Measurements from ENCODE around the gene SEZ6.

SEZ6 gene

DNA sequence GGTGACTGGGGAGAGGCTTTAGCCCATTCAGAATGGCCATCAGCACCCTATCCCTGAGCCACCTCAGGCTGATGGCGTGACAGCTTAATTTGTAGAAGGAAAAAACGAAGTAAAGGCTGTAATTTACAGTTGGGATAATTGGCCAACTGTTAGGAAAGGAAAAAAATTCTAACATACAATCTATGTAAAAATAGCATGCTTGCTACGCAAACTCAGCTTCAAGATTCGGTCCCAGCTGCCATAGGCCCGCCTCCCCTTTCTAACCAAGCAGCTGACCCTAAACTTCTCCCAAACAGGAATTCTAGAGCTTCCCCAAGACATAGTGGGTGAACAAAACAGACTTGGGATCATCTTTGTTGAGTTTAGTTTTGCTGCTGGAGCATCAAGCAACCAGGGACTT lies 4.9 kb downstream of the SEZ6 start:
- no peak for DNase-seq

DNA sequence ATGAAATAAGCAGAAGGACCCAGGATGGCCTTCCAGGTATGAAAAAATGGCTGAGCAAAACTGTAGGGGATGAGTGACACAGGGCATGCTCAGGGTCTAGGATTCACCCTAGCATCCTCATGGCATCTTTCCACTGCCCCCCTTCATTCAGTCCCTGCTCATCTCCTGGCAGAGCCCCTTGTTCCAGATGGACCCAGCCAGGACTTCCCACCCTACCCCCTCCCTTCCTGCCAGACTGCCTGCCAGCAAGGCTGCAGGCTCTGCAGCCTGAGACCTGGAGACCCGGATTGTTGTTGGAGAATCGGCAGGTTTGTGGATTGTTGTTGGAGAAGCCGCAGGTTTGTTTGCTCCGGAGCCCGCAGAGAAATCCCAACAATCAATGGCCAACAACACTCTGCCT lies 6.6 kb downstream of the SEZ6 start:
- no peak for DNase-seq

DNA sequence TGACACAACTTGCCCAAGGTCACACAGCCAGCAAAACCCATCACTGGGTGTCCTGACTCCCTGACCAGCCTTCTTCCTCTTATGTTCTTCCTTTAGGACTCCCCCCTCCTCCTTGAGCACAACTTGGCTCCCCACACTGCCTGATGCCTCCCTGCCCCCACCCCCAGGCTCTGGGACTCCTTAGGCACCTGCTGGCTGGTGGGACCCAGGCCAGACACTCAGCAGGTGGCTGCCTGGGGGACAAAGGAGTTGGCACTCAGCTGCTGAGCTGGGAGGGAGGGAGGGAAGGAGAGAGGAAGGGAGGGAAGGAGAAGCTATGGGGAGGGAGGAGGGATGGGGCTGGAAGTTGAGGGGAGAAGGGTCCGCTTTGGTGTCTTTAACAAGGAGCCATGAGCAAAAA lies 8.0 kb downstream of the SEZ6 start:
- DNase-seq: peak; percentile 88

DNA sequence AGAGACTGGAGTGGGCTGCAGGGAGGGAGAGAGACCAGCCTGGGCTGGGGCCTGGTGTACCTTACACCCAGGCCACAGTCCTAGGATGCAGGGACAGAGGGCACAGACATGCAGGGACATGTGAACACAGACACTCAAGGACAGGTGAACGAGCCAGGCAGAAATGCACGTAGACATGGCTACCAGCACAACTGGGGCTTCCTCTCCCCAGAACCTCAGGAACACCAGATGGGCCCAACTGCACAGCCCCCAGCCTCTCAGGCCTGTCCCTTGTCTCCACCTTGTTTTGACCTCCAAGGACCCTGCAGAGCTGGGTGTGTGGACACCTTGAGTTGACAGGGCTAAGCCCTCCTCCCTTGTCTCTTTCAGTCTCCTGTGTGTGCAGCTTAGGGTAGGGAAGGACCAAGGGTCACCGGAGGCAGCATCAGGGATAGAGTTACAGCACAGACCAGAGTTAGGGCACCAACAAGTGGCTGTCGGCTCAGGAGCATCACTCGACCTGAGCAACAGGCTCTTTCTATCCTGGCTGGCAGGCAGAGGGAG lies 9.2 kb downstream of the SEZ6 start:
- no peak for DNase-seq

DNA sequence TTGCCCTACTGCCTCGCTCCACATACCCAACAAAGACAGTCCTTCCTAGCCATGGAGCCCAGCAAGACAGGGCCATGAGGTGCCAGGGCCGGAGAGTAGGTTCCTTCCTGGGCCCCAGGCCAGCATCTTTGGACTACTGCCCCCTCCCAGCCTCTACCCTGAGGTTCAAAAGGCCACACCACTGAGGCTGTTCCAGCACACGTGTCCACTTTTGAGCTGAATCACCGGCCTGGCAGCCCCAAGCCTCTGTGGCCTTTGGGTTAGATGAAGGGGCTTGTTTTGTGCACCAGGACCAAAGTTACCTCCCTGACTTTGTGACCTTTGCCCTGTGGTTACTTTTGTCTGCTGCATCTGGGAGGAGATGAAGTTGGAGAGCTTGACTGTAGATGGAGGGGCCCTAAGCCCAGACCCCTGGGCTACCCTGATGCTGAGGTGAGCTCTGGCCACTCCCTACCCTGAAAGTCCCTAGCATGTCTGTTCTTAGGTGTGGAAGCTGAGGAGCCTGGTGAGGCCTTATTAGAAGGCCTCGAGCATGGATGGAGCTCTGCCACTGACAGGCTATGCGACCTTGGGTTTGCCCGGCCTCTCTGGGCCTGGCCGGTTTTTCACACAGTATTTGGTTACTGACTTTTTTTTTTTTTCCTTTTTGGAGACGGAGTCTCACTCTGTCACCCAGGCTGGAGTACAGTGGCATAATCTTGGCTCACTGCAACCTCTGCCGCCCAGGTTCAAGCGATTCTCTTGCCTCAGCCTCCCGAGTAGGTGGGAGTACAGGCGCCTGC lies 12.0 kb downstream of the SEZ6 start:
- DNase-seq: no peak

DNA sequence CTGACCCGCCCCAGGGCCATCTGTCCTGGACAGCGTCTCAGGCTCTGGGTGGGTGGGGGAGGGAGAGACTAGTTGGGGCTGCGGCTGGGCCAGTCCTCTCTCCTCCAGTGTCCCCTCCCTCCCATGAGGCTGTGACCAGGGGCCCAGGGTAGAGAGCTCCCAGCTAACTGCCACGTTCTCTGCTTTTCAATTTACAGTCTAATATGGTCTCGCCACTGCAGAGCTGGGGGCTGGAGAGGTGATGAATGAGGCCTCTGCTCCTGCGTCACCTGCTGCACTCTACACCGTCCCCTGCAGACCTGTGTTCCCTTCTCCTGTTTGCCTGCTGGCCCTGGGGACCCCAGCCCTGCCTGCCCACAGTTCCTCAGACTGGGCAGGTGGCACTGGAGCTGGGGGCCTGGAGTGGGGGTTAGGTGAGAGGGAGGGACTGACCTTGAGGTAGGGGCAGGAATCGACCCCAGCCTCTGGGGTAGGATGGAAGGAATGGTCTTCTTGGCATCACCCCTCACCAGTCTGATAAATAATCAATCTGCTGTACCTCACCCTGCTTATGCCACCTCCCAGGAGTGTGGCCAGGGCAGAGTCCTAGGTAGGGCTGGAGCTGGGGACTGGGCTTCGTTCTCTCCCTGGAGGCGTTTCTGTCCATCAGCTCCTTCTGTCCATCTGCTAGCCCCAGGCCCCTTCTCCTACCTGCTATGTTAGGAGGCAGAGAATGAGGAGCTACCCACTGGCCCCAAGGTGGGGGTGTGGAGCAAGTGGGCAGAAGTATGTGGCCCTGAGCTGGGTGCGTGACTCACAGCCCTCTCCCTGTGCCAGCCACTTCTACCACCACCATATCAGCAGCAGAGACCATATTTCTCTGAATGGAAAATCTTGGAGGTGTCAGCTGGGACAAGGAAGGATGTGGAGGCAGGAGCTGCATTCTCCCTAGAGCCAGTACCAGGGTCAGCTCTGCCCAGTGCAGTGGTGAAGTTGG lies 12.9 kb downstream of the SEZ6 start:
- no peak for DNase-seq

DNA sequence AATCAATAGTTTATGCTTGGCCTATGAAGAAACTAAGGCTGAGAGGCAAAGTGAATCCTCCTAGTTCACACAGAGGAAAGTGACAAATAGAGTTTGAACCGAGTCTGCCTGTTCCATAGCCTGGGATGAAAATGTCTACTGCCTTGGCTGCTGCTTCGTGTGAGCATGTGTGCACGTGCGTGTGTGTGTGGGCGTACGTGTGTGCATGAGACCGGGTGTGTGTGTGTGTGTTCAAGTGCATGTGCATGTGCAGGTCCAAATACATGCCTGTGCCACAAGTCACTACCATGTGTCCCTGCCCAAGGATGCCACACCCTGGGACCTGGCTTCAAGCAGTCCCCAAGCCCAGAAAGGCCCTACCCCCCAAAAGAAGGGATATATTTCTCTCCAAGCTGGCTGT lies 13.6 kb downstream of the SEZ6 start:
- DNase-seq: no peak

DNA sequence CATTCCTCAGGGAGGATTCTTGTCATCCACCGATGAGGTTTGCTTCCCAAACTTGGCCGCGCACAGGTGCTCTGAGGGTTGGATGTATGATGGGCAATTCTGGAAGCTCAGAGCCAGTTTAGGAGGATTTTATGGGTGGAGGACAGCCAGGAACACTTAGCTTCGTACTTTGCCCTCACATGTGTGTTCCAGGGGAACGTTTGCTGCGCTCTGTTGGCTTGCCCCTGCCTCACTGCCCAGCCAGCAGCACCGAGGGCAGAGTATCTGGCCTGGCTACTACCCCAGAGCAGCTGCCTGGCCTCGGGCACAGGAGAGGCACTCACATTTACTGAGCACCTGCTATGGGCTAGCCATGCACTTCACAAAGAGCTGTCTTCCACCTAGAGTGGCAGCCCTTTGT lies 14.1 kb downstream of the SEZ6 start:
- DNase-seq: no peak

DNA sequence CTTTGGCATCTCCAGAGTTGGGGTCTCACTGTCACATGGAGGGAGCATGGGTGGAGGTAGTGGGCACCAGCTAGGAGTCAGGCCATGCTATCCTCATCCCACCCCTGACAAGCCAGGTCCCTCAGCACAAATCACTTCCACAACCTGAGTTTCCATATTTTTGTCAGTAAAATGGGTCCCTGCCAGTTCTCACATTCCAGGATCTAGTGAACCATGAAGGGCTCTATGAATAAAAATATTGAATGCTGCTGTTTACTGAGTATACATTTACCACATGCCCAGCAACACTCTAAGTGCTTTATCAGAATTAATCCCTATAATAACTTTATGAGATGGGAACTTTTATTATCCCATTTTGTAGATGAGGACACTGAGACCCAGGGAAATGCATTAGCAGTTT lies 16.8 kb downstream of the SEZ6 start:
- no peak for DNase-seq

DNA sequence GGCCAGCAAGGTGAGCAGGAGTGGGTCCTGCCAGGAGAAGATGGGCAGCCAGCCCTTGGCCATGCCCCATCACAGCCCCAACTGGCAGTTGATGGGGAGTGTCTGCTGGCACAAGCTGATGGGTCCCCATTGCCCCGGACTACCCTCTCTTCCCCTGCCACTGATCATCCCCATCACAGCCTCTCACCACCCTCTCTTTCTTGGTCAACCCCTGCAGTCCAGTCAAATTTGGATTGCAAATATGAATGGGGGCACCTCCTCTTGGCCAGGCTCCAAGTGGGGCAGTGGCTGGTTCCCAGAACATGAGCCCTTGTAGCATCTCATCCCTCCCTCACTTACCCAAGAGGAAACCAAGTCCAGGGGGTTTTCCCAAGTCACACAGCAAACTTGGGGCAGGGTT lies 17.4 kb downstream of the SEZ6 start:
- DNase-seq: no peak

DNA sequence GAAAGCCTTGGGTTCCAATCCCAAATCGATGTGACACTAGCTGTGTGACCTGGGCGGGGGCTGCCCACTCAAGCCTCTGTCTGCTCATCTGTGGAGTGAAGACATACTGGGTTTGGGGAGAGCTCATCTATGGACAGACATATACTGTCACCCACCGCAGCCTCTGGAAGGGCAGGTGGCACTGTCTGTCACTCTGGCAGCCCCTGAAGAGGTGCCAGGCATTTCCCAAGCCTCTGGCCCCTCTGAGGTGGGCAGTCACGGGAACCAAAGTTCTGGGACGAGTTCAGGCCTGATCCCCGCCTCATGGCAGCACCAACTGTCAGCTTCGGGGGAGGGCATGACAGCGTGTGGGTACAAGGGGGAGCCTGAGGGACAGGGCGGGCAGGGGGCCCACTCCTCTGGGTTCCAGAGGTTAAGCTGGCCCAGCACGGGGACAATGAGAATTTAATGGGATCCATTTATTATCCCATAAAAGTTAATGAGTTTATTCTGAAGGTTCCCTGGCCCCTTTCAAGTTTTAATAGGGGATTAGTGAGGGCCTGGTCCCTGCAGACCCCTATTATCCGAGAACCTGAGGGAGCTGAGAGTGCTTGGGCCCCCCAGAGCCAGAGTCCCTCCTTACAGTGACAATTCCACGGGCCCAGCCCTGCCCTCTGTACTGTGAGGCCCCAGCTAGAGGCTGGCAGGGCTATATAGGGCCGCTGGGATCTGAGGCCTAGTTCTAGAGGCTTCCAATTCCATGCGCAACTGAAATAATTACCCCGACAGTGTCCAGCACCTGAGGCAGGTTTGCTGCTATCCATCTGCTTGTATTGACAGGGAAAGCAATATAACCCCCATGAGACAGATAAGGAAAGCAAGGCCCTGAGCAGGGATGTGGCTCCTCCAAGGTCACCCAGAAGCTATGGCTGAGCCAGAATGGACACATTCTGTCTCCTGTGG lies 18.8 kb downstream of the SEZ6 start:
- no peak for DNase-seq

DNA sequence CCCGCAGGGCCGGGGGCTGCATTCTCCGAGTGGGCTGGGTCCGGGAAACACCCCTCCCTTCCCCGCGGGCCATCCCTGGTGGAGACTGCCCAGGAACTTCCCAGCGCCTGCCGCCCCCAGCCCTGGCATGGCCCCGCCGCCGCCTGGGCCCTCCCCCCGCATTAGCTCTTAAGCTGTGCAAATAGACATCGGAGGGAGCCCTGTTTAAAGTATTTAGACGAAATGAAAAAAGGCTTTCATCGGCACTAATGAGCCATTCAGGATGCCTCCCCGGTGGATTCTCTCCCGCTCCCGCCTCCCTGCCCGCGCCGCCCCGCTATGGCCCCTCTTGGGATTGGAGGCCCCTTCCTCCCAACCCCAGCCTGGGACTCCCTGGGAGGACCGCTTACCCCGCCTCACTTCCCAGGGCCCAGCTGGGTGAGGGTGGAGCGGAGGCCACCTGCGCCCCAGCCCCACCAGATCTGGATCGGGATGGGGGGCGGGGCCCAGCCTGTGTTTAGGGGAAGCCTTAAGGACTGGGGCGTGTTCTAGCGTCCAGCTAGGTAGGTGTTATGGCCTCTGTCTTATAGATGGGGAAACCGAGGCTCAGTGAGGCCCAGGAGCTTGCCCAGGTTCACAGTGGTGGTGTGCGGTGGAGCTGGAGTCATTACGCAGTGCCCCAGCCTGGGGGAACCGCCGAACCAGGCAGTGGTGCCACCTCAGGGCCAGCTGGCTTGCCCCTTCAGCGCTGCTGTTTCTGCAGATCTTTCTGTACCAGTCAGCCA lies 19.7 kb downstream of the SEZ6 start:
- no peak for DNase-seq

DNA sequence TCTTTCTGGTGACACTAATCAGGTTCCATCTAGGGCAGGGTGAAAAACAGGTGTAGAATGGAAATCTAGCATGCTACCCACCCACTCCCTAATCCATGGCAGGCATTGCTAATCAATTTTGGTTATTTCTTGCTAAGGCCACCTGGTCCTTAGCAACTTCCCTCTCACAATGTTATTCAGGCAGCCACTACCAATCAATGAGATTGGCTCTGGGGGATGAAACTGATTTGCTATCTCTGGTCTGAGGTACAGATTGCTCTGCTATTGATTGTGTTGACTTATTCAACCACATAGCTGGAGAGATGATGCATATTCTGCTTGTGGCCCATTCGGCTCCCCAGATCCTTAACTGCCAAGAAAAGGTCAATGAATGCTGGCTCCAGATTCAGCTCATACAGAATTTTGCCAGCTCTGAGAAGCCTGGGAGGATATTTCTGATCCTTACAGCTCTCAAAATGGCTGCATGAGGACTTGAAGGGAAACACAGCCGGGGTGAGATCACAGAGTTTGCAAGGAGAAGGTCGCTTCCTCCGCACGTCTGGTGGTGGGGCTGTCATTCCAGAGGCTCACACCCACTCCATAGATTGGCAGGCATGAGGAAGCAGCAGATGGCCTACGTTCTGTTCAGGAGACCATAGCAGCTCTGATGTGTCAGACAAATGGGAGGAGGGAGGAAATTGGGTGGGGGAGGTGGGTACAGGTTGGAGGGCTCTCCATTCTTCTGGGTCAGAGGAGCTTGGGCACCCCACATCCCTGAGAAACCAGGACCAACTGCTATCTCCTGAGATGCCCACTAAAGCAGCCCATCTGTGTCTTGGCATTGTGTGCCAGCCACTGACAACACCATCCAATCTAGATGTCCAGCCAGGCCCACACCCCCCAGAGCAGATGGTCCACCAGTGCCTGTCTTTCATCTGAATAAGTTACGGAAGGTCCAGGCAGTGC lies 22.3 kb downstream of the SEZ6 start:
- DNase-seq: no peak

DNA sequence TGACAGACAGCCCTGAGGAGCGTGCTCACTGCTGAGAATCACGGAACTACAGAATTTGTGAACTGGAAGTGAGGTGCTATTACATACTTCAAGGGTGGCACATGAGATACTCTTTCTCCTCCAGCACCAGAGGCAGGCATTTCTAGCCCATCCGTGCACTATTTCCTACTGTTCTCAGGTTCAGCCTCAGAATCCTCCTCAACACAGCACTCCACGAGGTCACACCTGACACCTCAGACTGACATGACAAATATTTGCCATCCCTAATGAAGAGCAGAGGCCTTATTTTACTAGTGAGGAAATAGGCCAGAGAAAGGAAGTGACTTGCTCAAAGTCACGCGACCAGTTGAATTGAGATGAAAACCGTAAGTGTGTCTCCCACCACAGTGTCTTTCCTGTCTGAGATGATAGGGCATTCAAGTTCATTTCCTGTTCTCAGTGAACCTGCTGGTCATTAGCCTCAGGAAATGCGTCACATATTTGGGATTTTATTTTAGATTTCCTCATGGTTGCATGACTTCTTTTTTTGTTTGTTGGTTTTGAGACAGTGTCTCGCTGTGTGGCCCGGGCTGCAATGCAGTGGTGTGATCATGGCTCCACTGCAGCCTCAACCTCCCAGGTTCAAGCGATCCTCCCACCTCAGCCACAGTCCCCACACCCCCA lies 23.6 kb downstream of the SEZ6 start:
- DNase-seq: no peak

DNA sequence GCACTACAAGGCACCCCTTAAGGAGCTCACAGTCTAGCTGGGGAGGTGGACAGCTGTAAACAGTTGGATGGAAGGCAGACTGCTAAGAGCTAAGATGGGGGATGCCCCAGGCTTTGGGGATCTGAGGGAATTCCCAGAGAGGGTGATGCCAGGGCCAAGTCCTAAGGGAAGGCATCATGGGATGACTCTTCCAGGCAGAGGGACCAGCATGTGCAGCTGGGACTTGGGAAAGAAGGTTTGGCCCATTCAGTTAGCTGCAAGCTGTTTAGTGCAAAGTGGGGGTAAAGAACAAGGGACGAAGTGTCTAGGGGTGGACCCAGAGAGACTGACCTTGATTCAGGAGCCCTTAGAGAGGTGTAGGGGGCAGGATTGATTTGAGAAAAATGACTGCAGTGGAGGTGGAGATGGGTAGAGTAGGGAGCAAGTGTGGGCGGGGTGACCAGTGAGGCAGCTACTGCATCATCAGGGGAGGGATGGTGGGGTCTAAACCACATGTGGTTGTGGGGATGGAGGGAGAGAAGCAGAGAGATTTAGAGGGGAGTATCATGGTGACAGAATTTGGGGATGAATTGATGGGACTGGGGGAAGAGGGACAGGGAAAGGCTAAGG lies 27.4 kb downstream of the SEZ6 start:
- no peak for DNase-seq

DNA sequence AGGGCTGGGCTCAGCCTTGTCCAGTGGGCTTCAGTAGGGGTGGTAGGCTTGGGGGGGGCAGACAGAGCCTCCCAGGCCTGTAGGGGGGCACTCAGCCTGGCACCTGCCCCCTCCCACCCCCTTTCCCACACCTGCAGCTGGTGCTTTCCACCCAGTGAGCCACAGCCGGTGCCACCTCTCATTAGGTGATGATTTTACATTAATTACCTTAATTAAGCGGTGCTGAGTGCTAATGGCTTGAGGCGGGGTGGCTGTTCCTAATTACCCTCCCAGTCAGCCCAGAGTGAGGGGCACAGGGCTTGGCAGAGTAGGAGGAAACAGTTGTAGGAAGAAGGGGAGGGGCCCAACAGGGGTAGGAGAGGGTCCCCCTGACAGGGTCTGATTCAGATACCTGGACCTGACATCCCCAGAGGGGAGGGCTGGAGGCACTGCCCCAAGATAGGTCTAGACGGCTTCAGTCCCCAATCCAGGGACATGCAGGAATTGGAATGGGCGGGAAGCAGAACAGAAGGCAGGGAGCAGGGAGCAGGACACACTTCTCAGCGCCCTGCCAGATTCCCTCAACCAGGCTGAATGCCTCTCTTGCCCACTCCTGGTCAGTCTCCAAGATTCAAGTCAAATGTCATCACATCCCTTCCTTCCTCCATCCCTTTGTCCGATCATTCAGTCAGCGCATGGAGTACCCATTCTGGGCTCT lies 28.0 kb downstream of the SEZ6 start:
- peak; percentile 19 for DNase-seq

DNA sequence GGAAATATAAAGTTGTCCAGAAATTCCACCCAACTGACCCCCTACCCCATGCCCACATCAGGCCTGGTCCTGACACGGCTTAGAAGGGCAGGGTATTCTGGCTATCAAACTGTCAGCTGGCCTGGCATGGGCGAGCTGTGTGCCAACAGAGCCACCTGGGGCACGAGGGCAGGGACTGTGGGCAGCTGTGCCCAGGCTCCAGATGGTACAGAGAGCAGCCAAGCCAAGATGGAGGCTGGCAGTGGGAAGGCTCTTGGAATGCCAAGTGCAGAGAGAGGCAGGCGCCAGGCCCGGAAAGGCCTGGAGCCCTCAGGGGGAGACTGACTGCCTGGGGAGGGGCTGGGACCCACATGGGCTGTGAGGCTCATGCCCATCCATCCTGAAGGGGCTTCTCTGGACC lies 30.2 kb downstream of the SEZ6 start:
- DNase-seq: no peak

DNA sequence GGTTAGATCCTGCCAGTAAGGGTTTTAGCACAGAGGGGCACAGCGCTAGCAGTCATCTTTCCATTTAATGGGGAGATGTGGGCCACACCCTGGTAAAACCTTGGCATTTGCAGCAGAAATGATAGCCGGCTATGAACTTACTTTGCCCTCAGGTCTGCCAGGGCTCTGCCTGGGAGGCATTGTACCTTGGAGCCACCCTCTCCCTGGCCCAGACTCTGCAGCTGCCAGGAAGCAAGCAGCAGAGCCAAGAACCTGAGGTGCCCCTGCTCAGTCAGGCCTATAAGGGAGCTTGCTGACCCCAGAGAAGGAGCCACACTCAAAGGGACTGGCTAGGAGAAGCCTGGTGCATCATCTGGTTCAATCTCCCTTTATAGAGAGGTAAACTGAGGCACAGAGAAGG lies 30.8 kb downstream of the SEZ6 start:
- no peak for DNase-seq

DNA sequence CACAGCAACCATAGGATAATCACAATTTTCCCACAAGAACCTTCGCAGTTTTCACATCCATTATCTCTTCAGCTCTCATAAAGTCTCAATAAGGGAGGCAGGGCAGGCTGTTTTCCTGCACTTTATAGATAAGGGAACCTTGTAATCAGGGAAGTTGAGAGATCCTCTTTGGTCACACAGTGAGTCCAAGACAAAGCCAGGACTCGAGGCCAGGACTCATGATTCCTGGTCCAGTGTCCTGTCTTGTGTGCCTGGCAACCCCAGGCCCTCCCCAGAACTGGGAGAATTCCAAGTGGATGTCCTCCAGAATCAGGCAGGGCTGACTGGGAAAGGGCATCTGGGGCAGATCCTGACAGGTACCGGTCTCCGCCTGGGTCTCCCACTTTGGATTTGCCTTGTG lies 31.4 kb downstream of the SEZ6 start:
- DNase-seq: no peak
